Measurements from ENCODE around the gene LCE3B. TPM values are rescaled to one million over a fixed set of nuclear protein-coding genes. Genes with fewer than 3 reads are reported as not detected.

The LCE3B gene
- total RNA-seq, 1 experiment from 2014 or later, result not detected

DNA sequence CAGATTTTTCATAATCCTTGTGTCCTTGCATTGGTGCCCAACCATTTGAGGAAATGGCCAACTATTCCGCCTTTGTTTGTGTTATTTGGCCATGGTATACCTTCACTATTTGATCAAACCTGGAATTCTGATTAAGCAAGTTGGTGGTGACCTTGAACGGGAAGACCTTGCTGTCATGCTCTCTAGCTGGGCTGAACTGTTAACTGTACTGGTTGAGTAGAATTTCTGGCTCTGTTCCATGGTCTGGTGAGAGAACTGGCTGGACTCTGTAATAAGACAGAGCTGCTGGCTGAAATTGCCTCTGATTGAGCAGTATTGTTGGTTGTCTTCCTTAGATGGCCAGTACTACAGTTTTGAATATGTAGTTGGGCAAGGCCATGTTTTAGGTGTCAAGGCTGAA lies 16.6 kb upstream of the LCE3B start:
- DNase-seq (no peak), ATAC-seq (no peak)
- Histone ChIP-seq H4K20me1 (ENCODE audit: low read length) (no peaks in the 10 kb centered on the region), H3F3A (ENCODE audit: low read length, unreplicated experiment) (no peaks in the 10 kb centered on the region), H3K4me3 (ENCODE audit: low read length) (no peak overlapping the region), H3K4me1 (ENCODE audit: insufficient read depth, low read length) (no peaks in the 10 kb centered on the region), H3K36me3 (ENCODE audit: low read depth, low read length) (no peaks in the 10 kb centered on the region), H3K4me2 (ENCODE audit: low read length) (no peak overlapping the region), H3K9ac (ENCODE audit: low read length) (no peak overlapping the region), H3K9me3 (ENCODE audit: low read length) (no peaks in the 10 kb centered on the region), H3K27ac (ENCODE audit: low read length) (no peak overlapping the region), H3K9me2 (replicated peaks; ENCODE audit: low read length) (no peaks in the 10 kb centered on the region), H3K27me3 (ENCODE audit: low read length) (no peaks in the 10 kb centered on the region), H2AFZ (ENCODE audit: low read length) (no peak overlapping the region), H3K79me2 (ENCODE audit: low read length) (no peaks in the 10 kb centered on the region)
- CTCF ChIA-PET, result no interaction called here
- TF ChIP-seq, protein P1, sequence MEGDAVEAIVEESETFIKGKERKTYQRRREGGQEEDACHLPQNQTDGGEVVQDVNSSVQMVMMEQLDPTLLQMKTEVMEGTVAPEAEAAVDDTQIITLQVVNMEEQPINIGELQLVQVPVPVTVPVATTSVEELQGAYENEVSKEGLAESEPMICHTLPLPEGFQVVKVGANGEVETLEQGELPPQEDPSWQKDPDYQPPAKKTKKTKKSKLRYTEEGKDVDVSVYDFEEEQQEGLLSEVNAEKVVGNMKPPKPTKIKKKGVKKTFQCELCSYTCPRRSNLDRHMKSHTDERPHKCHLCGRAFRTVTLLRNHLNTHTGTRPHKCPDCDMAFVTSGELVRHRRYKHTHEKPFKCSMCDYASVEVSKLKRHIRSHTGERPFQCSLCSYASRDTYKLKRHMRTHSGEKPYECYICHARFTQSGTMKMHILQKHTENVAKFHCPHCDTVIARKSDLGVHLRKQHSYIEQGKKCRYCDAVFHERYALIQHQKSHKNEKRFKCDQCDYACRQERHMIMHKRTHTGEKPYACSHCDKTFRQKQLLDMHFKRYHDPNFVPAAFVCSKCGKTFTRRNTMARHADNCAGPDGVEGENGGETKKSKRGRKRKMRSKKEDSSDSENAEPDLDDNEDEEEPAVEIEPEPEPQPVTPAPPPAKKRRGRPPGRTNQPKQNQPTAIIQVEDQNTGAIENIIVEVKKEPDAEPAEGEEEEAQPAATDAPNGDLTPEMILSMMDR (conservative IDR thresholded peaks at IDR 0.05; ENCODE audit: low read depth, low read length), result no peak
- intact Hi-C loops (cut with micrococcal nuclease), result no loop called here
- POLR2A ChIA-PET (ENCODE audit: unreplicated experiment), result no interaction called here
- no TSS peak for BruUV-seq (replicated peaks)

DNA sequence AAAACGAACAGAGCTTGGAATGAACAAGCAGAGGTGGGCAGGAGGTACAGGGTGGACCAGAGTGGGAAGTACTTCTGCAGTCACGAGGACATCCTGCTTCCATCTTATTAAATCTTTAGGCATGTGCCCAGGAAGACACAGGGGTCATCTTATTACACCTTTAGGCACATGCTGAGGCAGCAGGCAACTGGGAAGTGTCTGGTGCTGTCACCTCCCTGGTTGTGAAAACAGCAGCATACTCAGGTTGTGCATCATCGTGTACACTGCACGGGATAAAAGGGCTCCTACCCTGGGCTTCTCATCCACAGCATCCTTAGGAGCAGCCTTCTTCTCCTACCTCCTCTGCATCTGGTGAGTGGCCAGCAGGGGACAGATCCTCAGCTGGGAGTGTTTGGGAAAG lies 13.7 kb upstream of the LCE3B start, which contains the start of gene LCE3C:
Gene LCE3C, plus strand, starts transcription at position 301 of the 400 bp plus-strand sequence. CDS start 498 bp downstream, outside the sequence.
- Histone ChIP-seq H3K4me2 (ENCODE audit: low read length) (no peak within 1 kb of the TSS), H3K4me1 (ENCODE audit: insufficient read depth, low read length) (no peaks in the 10 kb centered on the region), H3K9ac (ENCODE audit: low read length) (no peak within 1 kb of the TSS), H3K9me2 (replicated peaks; ENCODE audit: low read length) (no peaks in the 10 kb centered on the region), H2AFZ (ENCODE audit: low read length) (no peak within 1 kb of the TSS), H3F3A (ENCODE audit: low read length, unreplicated experiment) (no peaks in the 10 kb centered on the region), H3K4me3 (ENCODE audit: low read length) (no peak within 1 kb of the TSS), H4K20me1 (ENCODE audit: low read length) (no peaks in the 10 kb centered on the region), H3K27me3 (ENCODE audit: low read length) (no peaks in the 10 kb centered on the region), H3K27ac (ENCODE audit: low read length) (no peak within 1 kb of the TSS), H3K36me3 (ENCODE audit: low read depth, low read length) (no peaks in the 10 kb centered on the region), H3K79me2 (ENCODE audit: low read length) (no peaks in the 10 kb centered on the region), H3K9me3 (ENCODE audit: low read length) (no peaks in the 10 kb centered on the region)
- ChIA-PET CTCF (no interaction called here), POLR2A (ENCODE audit: unreplicated experiment) (no interaction called here)
- no peak for DNase-seq
- TF ChIP-seq EZH2 (IDR thresholded peaks at IDR 0.05; ENCODE audit: low read length, unreplicated experiment), result no peak
- no peak for TF ChIP-seq EZH2phosphoT487 (IDR thresholded peaks at IDR 0.05; ENCODE audit: borderline replicate concordance, low read length)
- TF ChIP-seq, protein P1 (conservative IDR thresholded peaks at IDR 0.05; ENCODE audit: low read depth, low read length), result no peak
- BruUV-seq (replicated peaks), result no TSS peak
- intact Hi-C loops (cut with micrococcal nuclease), result no loop called here
- no peak for ATAC-seq

DNA sequence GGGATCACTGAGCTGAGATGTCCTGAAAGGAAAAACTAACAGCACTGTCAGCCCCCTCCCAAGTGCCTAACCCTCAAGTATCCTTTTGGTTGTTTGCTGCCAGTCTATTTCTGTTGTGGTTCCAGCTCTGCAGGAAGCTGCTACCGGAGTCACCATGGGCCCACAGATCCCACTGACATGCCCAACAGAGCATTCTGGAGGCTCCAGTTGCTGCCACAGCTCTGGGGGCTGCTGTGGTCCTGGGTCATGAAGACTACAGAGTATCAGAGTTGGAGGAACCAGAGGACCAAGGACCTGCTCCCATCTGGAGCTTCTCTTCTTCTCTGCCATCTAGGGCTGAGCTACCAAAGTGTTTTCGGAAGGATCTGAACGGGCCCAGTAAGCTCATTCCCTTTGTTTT lies 8.4 kb downstream of the LCE3B start:
- intact Hi-C loops (cut with micrococcal nuclease), result no loop called here

More for the DNA sequence above, 8.4 kb downstream of the LCE3B start:
- no peak overlapping the region for H2AFZ ChIP-seq (ENCODE audit: low read length)
- POLR2A ChIA-PET (ENCODE audit: unreplicated experiment), result no interaction called here
- H3K27ac ChIP-seq (ENCODE audit: low read length), result no peak overlapping the region
- H3F3A ChIP-seq (ENCODE audit: low read length, unreplicated experiment), result no peaks in the 10 kb centered on the region
- no peak overlapping the region for H3K9ac ChIP-seq (ENCODE audit: low read length)
- DNase-seq, result peak; percentile 0
- no peaks in the 10 kb centered on the region for H4K20me1 ChIP-seq (ENCODE audit: low read length)
- no peaks in the 10 kb centered on the region for H3K79me2 ChIP-seq (ENCODE audit: low read length)
- TF ChIP-seq, protein P1 (conservative IDR thresholded peaks at IDR 0.05; ENCODE audit: low read depth, low read length), result no peak
- no peak for TF ChIP-seq EZH2 (IDR thresholded peaks at IDR 0.05; ENCODE audit: low read length, unreplicated experiment)
- TF ChIP-seq EZH2phosphoT487 (IDR thresholded peaks at IDR 0.05; ENCODE audit: borderline replicate concordance, low read length), result no peak
- CTCF ChIA-PET, result no interaction called here
- ATAC-seq, result no peak
- H3K4me1 ChIP-seq (ENCODE audit: insufficient read depth, low read length), result no peaks in the 10 kb centered on the region
- H3K27me3 ChIP-seq (ENCODE audit: low read length), result no peaks in the 10 kb centered on the region; the same call in 1 of the 2 replicates
- H3K36me3 ChIP-seq (ENCODE audit: low read depth, low read length), result no peaks in the 10 kb centered on the region
- H3K9me3 ChIP-seq (ENCODE audit: low read length), result peaks cover 7% of the 10 kb centered on the region
- H3K9me2 ChIP-seq (replicated peaks; ENCODE audit: low read length), result no peaks in the 10 kb centered on the region
- BruUV-seq (replicated peaks), result no TSS peak
- no peak overlapping the region for H3K4me2 ChIP-seq (ENCODE audit: low read length)
- H3K4me3 ChIP-seq (ENCODE audit: low read length), result no peak overlapping the region
